Measurements from ENCODE around the gene DAPK2.

DAPK2 gene

GRCh38 chr15:63890617-63891016, 155.7 kb downstream of the DAPK2 start:
- DNase-seq: no peak

DNA sequence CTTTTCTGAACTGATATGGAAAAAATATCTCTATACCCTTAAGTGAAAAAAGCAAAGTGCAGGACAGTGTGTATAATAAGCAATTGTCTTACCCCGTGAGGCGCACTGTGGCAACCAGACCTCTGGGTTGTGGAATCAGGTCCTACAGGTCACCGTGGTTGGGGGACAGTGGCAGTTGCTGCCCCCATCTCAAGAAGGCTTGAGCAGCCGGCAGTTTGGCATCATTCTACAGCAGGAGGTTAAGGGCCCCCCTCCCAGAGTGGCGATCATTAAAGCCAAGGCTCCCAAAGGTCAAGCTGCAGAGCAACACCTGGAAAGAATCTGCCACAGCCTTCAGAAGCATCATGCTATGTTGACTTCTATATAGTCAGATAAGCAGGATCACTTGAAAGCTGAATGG, 156.5 kb downstream of the DAPK2 start:
- DNase-seq: no peak

DNA sequence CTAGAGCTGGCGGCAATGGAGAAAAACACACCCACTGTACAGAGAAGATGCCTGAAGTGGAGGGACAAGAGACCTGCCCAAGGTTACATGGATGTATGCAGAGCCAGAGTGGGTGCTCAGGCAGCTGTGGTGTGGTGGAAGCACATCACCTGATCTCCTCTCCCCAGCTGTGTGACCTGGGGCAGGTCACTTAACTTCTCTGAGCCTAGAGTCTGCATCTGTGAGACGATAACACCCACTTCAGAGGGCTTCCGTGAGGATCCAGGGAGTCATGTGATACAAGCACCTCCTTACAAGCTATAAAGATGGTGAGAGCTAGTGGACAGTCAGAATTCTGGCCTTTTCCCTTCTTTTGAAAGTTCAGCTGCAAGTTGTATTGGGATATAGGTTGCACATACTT, 157.5 kb downstream of the DAPK2 start:
- DNase-seq: no peak

- DNase-seq: no peak
These were observed 158.1 kb downstream of the DAPK2 start for GRCh38 chr15:63888146-63888545.

- no peak for DNase-seq
These were observed 158.7 kb downstream of the DAPK2 start for GRCh38 chr15:63887630-63888029.

DNA sequence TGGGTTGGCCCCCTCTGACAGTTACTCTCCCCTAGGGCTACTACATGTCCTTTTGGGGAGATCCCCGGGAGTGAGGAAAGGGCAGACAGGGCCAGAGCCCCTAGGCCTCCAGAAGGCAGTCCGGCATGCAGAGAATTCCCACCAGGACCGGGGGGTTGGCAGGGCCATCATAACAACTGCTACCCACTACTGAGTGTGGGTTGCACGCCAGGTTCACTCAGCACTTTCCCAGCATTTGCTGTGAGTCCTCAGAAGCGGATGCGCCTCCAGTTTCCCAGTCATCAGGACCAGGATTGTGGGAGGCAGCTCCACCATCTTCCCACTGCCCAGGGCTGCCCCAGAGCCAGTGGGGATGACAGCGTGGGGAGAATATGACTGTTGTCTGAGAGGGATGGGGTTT, 161.3 kb downstream of the DAPK2 start:
- no peak for DNase-seq

- DNase-seq: no peak
These were observed 164.9 kb downstream of the DAPK2 start for GRCh38 chr15:63881431-63881830.

GRCh38 chr15:63880744-63881143, 165.5 kb downstream of the DAPK2 start:
- no peak for DNase-seq

DNA sequence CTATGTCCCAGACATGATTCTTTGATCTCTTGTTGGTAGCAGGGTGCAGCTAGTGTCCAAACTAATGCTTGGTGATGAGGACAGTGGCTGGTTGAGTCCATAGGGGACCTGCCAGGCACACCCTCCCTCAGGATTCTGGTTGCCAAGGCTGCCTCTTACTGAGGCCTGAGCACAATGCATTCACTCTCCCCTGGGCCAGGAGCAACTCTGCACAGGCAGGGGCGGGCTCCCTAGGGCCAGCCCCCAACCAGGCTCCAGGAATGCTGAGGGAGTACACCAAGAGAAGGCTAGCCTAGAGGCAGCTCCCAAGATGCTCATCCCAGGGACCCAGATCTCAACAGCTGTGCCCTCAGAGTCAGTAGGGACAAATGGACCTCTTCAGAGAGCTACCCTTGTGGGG, 166.3 kb downstream of the DAPK2 start:
- no peak for DNase-seq

DNA sequence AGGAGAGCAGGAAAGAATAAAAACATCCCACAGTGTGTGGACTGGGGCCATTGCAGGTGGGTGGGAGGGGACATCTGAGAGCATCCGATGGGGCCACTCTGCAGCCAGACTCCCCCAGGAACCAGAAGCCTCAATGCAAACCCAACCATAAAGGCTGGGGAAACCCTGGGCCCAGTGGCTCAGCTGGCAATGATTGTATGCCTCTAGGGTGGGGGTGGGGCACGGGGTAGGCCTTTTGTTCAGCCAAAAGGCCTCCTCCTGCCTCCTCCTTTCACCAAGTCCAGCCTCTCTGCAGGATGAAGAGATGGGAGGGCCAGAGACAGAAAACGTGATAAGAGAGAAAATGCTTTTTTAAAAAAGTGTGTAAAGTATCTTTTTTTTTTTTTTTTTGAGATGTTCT, 167.1 kb downstream of the DAPK2 start:
- DNase-seq: no peak

DNA sequence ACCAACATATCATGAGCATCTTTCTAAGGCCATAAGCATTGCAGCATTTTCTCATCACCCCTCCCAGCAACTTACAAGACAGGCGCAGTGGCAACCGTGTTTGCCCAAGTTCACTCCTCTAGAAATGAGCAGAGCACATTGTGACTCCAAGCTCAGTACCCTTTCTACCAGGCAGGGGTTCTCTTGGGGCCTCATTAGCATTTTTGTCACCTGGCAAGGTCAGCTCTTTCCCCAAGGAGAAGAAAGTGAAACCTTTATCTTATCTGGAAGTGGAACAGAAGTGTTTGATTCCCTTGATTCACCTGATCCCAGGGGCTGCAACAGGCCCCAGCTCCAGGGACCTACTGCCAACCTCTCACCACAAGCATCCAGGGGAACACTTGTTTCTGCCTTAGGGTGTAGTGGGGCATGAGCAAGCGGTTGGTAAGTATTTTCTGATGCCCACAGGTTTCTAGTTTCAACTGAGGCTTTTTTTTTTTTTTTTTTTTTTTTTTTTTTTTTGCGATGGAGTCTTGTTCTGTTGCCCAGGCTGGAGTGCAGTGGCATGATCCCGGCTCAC, 168.5 kb downstream of the DAPK2 start:
- DNase-seq: no peak

GRCh38 chr15:63876085-63876662, 170.1 kb downstream of the DAPK2 start:
- DNase-seq: no peak

DNA sequence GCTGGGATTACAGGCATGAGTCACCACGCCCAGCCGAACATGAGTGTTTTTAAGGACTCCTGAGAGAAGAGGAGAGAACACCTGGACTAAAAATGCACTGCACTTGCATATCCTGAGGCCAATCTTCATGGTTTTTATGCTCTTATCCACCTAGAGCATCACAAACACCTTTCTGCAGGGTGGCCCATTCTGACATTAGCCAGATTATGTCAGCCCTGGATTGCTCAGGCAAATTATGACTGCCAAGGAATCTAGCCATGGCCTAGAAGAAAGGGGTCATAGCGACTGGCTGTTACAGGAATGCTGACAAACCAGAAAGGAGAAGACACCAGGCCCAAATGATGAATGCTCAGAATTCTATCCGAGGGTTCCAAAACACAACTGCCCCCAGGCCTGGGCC, 171.7 kb downstream of the DAPK2 start:
- no peak for DNase-seq

DNA sequence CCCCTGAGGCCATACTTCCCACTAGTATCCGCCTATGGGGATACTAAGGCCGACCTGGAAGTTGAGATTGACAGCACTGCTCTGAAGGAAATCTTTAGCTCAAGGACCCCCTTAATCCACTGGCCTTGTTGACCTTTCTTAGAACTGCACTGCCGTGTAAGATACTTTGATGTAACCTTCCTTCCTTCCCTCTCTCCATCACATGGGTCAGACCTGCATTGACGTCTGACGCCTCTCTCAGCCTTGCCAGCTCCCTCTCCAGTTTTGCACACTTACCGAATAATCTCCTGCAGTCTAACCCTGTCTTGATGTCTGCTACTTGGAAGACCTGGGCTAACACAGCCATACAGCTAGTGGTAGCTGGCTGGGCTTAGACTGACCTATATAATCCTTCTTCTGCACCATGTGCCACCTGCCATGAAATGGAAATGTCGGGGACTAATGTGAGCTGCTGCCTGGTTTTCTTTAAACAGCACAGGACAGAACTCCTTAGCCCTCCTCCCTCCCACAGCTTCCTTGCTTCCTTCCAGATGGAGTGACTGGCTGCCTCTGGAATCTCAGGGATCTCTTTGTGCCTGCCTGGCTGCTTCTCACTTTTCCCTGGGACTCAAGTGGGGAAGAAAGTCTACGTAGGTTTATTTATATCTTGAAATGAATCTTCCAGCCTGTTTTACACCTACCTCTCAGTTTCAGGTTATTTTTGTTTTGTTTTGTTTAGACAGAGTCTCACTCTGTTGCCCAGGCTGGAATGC, 173.3 kb downstream of the DAPK2 start:
- DNase-seq: no peak

- no peak for DNase-seq
These were observed 175.6 kb downstream of the DAPK2 start for GRCh38 chr15:63870487-63871209.

- no peak for DNase-seq
These were observed 176.3 kb downstream of the DAPK2 start for GRCh38 chr15:63870043-63870394.

DNA sequence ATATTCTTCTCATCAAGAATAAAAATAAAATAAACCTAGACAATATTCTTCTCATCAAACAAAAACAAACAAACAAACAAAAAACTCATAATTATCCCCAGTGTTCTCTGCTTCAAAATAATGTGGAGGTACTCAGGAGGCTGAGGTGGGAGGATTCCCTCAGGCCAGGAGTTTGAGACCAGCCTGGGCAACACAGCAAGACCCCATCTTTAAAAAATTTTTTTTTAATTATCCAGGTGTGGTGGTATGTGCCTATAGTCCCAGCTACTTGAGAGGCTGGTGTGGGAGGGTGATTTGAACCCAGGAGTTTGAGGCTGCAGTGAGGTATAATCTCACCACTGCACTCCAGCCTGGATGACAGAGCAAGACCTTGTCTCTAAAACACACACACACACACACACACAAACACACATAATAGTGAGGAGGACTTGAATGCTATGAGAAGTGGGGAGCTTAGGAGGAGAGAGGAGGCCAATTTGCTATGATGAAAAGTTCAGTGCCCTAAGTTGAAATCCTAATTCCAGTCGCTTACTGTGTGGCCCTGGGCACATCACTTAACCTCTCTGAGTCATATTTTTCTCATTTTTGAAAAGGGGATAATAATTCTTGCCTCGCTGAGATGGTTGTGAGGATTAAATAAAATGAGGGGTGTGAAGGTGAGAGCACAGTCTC, 176.8 kb downstream of the DAPK2 start:
- no peak for DNase-seq

GRCh38 chr15:63864186-63864585, 182.1 kb downstream of the DAPK2 start:
- no peak for DNase-seq

DNA sequence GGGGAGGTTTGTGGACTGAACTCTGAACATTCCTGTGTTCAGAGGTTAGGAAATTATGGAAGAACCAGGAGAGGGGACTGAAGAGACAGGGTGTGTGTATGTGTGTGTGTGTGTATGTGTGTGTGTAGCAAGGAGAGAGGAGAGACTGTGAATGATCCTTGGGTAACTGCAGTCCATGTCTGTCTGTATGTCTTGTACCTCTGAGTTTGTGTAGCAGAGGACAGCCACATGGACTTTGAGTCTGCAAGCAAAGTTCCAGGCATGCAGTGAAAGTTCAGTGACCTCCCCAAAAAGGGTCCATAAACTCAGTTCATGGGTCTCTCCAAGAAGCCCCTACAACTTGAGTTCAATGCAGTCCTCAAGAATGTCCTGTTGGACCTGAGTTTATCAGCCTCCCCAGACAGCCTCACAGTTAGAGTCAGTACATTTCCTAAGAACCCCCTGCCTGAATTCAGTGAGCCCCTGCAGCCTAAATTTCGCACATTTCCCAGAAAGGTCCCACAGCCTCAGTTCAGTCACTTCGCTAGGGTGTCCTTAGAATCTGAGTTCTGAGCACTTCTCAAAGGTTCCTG, 184.3 kb downstream of the DAPK2 start:
- no peak for DNase-seq

GRCh38 chr15:63860555-63860954, 185.7 kb downstream of the DAPK2 start:
- DNase-seq: no peak

GRCh38 chr15:63860155-63860554, 186.1 kb downstream of the DAPK2 start:
- DNase-seq: peak; percentile 60

GRCh38 chr15:63858881-63859280, 187.4 kb downstream of the DAPK2 start:
- no peak for DNase-seq

- DNase-seq: no peak
These were observed 187.8 kb downstream of the DAPK2 start for GRCh38 chr15:63858448-63858847.
